GOT3 (cell line): ENCODE results near the gene RASSF8.

ENCODE experiments used
- DNase-seq: peaks from one replicate; lab custom pipeline; 2025; ENCODE audit warnings: mixed read lengths; lab: John Stamatoyannopoulos, UW

Gene RASSF8

GRCh38 chr12:25962932-25963525 lies 4.5 kb downstream of the RASSF8 start:
- DNase-seq: no peak

GRCh38 chr12:25965682-25966081 lies 7.2 kb downstream of the RASSF8 start:
- DNase-seq: no peak

GRCh38 chr12:25970082-25970481 lies 11.6 kb downstream of the RASSF8 start:
- DNase-seq: no peak

- no peak for DNase-seq
Measured at GRCh38 chr12:25970916-25971653, 12.6 kb downstream of the RASSF8 start.

- no peak for DNase-seq
Measured at GRCh38 chr12:25971654-25972041, 13.2 kb downstream of the RASSF8 start.

- DNase-seq: no peak
Measured at GRCh38 chr12:25972783-25973182, 14.3 kb downstream of the RASSF8 start.

- no peak for DNase-seq
Measured at GRCh38 chr12:25975179-25975578, 16.7 kb downstream of the RASSF8 start.

GRCh38 chr12:25975682-25976081 lies 17.2 kb downstream of the RASSF8 start:
- DNase-seq: no peak

- DNase-seq: no peak
Measured at GRCh38 chr12:25976289-25976688, 17.8 kb downstream of the RASSF8 start.

GRCh38 chr12:25977047-25977446 lies 18.6 kb downstream of the RASSF8 start:
- no peak for DNase-seq

- no peak for DNase-seq
Measured at GRCh38 chr12:25979059-25979458, 20.6 kb downstream of the RASSF8 start.

- DNase-seq: no peak
Measured at GRCh38 chr12:25979563-25979962, 21.1 kb downstream of the RASSF8 start.

- no peak for DNase-seq
Measured at GRCh38 chr12:25980035-25980434, 21.6 kb downstream of the RASSF8 start.

GRCh38 chr12:25981597-25981996 lies 23.1 kb downstream of the RASSF8 start:
- DNase-seq: no peak

GRCh38 chr12:25982416-25982815 lies 23.9 kb downstream of the RASSF8 start:
- DNase-seq: no peak

GRCh38 chr12:25983625-25984024 lies 25.1 kb downstream of the RASSF8 start:
- no peak for DNase-seq

GRCh38 chr12:25984759-25985158 lies 26.3 kb downstream of the RASSF8 start:
- DNase-seq: no peak

- no peak for DNase-seq
Measured at GRCh38 chr12:25985316-25986175, 27.1 kb downstream of the RASSF8 start.

- no peak for DNase-seq
Measured at GRCh38 chr12:25986180-25986579, 27.7 kb downstream of the RASSF8 start.

GRCh38 chr12:25988505-25988904 lies 30.0 kb downstream of the RASSF8 start:
- no peak for DNase-seq

- DNase-seq: no peak
Measured at GRCh38 chr12:25990495-25990894, 32.0 kb downstream of the RASSF8 start.

- DNase-seq: no peak
Measured at GRCh38 chr12:25992026-25992782, 33.7 kb downstream of the RASSF8 start.
